Measurements from ENCODE around the gene HIPK3.

- no peak for TF ChIP-seq CTCF (IDR thresholded peaks at IDR 0.05)
- TF ChIP-seq EZH2 (IDR thresholded peaks at IDR 0.05) = no peak
Observed at GRCh38 chr11:33333816-33334215, 76.6 kb downstream of the HIPK3 start.
